AG04450 (cell line): ENCODE measurements around the gene RMND1. TPM values are rescaled to one million over a fixed set of nuclear protein-coding genes. Genes with fewer than 3 reads are reported as not detected.

Experiments
- CTCF ChIA-PET: fragments of 300-600, 350-600 bp; formaldehyde crosslinking; extraction: SDS; loops from one replicate; lab custom pipeline; 2022; ENCODE audit warnings: antibody characterized with exemption, inconsistent platforms; lab: Charles Lee
- POLR2A ChIA-PET: fragments of 350-600 bp; formaldehyde crosslinking; extraction: SDS; loops from one replicate; lab custom pipeline; 2021; ENCODE audit warnings: antibody characterized with exemption, inconsistent platforms; lab: Yijun Ruan, JAX
- DNase-seq: peaks from one replicate; pipeline ENCODE4 v3.0.0-alpha.2; 2011; ENCODE audit warnings: low read depth, low spot score
- H3K27ac ChIP-seq: one replicate; pipeline ENCODE4 v1.5.1; 2012; ENCODE audit warnings: low read depth, low read length, control low read depth
- H3K27me3 ChIP-seq: one replicate; pipeline ENCODE4 v1.6.0; 2012; ENCODE audit warnings: low read length; ENCODE audit not compliant: control insufficient read depth, insufficient read depth
- H3K4me3 ChIP-seq: 2 replicates; pipeline ENCODE4 v1.5.1; 2011; ENCODE audit warnings: mild to moderate bottlenecking, low read depth, low read length, control low read depth
- H3K9me3 ChIP-seq: 2 replicates; pipeline ENCODE4 v1.5.1; 2012; ENCODE audit warnings: low read length; ENCODE audit not compliant: control insufficient read depth, insufficient read depth
- CTCF ChIP-seq: IDR thresholded peaks from 2 replicates; pipeline ENCODE4 v1.5.1; 2011; ENCODE audit warnings: low read depth, low read length, control low read depth, inconsistent platforms
- polyA plus RNA-seq: library from polyadenylated mRNA; depleted of rRNA; stranded (reverse); fragments of >200 nt; gene quantifications from 2 replicates; pipeline ENCODE4 v1.2.3, GENCODE V29; 2011

The RMND1 gene
- polyA plus RNA-seq, 1 experiment, result 27.8 TPM

GRCh38 chr6:151436802-151437201 lies 15.1 kb downstream of the RMND1 start:
- no peaks in the 10 kb centered on the region for H3K27me3 ChIP-seq
- no peak overlapping the region for H3K27ac ChIP-seq
- CTCF ChIA-PET, result interaction anchor here (0.8 to 2.4 kb wide), 4 partner anchors 9 to 659 kb away, joined by 4 to 10 read pairs (median 4); no protein-coding TSS in a partner anchor
- no peaks in the 10 kb centered on the region for H3K9me3 ChIP-seq
- H3K4me3 ChIP-seq, result no peak overlapping the region
- no peak for DNase-seq
- POLR2A ChIA-PET, result interaction anchor here (0.8 to 1.0 kb wide), 2 partner anchors 9 to 16 kb away, joined by 3 to 4 read pairs; partner anchors contain the start of gene RMND1
- no peak for TF ChIP-seq CTCF

GRCh38 chr6:151436300-151436699 lies 15.6 kb downstream of the RMND1 start:
- CTCF ChIA-PET, result interaction anchor here (2.4 kb wide), 1 partner anchor 30 kb away, joined by 10 read pairs; no protein-coding TSS in a partner anchor
- no peak for DNase-seq
- Histone ChIP-seq H3K27me3 (no peaks in the 10 kb centered on the region), H3K9me3 (no peaks in the 10 kb centered on the region), H3K27ac (no peak overlapping the region), H3K4me3 (no peak overlapping the region)
- no peak for TF ChIP-seq CTCF
- POLR2A ChIA-PET, result no interaction called here

GRCh38 chr6:151434369-151434768 lies 17.6 kb downstream of the RMND1 start:
- Histone ChIP-seq H3K27ac (no peak overlapping the region), H3K9me3 (no peaks in the 10 kb centered on the region), H3K4me3 (no peak overlapping the region), H3K27me3 (no peaks in the 10 kb centered on the region)
- ChIA-PET POLR2A (interaction anchor here (0.7 kb wide), 1 partner anchor 54 kb away, joined by 5 read pairs; no protein-coding TSS in a partner anchor), CTCF (interaction anchor here (0.5 kb wide), 1 partner anchor 9 kb away, joined by 3 read pairs; no protein-coding TSS in a partner anchor)
- no peak for DNase-seq
- no peak for TF ChIP-seq CTCF

GRCh38 chr6:151432651-151433050 lies 19.3 kb downstream of the RMND1 start:
- TF ChIP-seq CTCF, result no peak
- Histone ChIP-seq H3K27ac (no peak overlapping the region), H3K27me3 (no peaks in the 10 kb centered on the region), H3K4me3 (no peak overlapping the region), H3K9me3 (no peaks in the 10 kb centered on the region)
- ChIA-PET CTCF (interaction anchor here (1.2 kb wide), 1 partner anchor 541 kb away, joined by 5 read pairs; no protein-coding TSS in a partner anchor), POLR2A (no interaction called here)
- DNase-seq, result no peak

GRCh38 chr6:151431337-151431736 lies 20.6 kb downstream of the RMND1 start:
- no peak for DNase-seq
- no peaks in the 10 kb centered on the region for H3K27me3 ChIP-seq
- POLR2A ChIA-PET, result no interaction called here
- no peak overlapping the region for H3K4me3 ChIP-seq
- no peaks in the 10 kb centered on the region for H3K9me3 ChIP-seq
- H3K27ac ChIP-seq, result peak overlapping the region; percentile 13
- CTCF ChIA-PET, result no interaction called here
- no peak for TF ChIP-seq CTCF
